GM21423 (cell line): ENCODE measurements around the gene SP1.
"Not testable (repeated sequence)": the region's sequence is repeated elsewhere in the genome, so short reads cannot be mapped to it uniquely, and the experiment has no call there.

Source experiments
- ATAC-seq: cut with Tn5 transposase; IDR thresholded peaks from one replicate; pipeline ENCODE4 v1.9.1; 2021; ENCODE audit warnings: mild to moderate bottlenecking, moderate library complexity; ENCODE audit not compliant: unreplicated experiment

Gene SP1

DNA sequence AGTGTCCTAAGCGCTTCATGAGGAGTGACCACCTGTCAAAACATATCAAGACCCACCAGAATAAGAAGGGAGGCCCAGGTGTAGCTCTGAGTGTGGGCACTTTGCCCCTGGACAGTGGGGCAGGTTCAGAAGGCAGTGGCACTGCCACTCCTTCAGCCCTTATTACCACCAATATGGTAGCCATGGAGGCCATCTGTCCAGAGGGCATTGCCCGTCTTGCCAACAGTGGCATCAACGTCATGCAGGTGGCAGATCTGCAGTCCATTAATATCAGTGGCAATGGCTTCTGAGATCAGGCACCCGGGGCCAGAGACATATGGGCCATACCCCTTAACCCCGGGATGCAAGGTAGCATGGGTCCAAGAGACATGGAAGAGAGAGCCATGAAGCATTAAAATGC lies 31.0 kb downstream of the SP1 start:
- ATAC-seq = no peak

DNA sequence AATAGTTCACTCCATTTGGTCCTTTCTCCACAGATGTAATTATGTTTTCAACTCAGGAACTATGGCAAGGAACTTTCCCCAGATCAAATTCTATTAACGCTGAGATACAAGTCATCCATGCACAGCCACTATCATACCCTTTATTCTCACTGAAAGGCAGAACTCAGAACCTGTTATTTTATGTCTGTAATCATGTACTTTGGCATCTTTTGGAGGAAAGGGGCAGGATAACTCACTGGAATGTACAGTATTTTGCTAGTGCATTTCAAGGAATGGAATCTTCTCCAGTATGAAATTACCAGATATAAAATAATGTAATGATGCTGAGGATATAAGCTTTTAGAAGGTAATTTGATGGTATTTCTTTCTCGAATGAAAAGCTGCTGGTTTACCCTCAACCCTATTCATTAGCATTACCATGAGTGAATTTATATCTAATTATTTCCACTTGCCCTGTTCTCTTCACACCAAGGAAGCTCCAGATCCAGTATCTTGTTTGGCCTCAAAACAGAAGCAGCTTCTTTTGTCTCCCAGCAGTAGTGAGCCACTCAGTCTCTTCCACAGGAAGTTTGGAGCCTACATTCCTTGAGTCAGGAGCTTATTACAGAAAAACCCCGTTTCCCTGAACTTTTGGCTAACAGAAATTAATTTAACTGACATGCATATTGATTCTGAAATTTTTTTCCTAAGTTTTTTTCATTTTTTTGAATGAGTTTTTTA lies 33.7 kb downstream of the SP1 start:
- no peak for ATAC-seq

DNA sequence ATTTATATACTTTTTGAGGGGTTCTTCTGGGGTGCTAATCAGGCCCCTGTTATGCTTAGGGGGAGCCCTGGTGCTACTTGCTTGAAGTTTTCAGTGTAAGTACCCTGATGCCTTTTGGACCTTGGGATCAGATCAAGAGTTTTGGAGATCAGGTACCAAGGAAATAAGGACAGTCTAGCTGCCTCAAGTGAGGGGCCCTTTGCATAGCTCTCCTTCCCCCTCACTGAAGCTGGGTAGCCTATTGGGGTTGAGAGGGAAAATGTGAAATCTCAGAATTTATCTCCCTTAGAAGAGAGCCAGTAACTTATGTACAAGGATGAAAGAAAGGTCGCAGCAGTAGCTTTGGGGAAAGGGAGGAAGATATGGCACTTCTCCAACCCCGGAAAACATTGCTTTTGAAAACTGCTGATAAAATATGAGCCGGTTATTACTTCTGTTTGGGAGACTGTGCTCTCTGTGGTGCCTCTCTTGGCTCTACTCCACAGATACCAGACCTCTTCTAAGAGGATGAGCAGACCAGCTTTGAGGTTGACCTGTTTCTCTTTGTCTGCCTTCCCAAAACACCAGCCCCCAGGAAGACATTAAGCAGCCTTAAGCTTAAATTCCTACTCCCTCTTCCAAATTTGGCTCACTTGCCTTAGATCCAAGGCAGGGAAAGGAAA lies 34.9 kb downstream of the SP1 start:
- ATAC-seq = no peak

- not testable (repeated sequence) for ATAC-seq
These were observed 35.9 kb downstream of the SP1 start for GRCh38 chr12:53415752-53416389.

DNA sequence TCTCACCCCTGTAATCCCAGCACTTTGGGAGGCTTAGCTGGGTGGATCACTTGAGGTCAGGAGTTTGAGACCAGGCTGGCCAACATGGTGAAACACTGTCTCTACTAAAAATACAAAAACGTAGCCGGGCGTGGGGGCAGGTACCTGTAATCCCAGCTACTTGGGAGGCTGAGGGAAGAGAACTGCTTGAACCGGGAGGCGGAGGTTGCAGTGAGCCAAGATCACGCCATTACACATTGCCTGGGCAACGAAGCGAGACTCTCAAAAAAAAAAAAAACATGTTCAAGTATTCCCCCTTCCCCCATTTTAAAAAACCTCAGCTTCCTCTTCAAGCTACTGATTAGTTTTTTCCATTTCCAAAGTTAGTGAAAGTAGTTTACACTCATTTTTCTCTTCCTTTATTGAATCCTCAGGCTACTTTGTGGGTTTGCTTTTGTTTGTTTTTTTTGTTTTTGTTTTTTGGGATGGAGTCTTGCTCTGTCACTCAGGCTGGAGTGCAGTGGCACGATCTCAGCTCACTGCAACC lies 37.4 kb downstream of the SP1 start:
- ATAC-seq = not testable (repeated sequence)

DNA sequence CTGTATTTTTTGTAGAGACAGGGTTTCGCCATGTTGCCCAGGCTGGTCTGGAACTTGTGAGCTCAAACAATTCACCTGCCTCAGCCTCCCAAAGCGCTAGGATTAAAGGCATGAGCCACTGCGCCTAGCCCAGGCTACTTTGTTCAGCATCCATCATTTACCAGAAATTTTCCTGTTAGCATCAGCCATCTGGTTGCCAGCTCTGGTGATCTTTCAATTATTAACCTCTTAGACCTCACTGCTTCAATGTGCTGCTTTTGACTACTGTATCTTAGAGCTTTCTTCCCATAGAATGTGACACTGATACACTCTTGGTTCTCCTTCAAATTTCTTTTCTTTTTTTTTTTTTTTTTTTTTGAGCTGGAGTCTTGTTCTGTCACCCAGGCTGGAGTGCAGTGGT lies 38.2 kb downstream of the SP1 start:
- no peak for ATAC-seq

GRCh38 chr12:53419756-53420155 lies 39.8 kb downstream of the SP1 start:
- ATAC-seq = no peak

DNA sequence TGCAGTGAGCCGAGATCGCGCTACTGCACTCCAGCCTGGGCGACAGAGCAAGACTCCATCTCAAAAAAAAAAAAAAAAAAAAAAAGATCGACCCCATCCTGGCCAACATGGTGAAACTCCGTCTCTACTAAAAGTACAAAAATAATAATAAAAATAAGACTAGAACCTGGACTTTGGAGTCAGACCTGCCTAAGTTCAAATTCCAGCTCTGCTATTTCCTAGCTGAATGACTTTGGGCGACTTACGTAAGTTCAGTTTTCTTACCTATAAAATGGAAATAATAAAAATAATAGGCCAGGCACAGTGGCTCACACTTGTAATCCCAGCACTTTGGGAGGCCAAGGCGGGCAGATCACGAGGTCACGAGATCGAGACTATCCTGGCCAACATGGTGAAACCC lies 42.3 kb downstream of the SP1 start:
- not testable (repeated sequence) for ATAC-seq

GRCh38 chr12:53423597-53423996 lies 43.6 kb downstream of the SP1 start, which contains the start of gene AMHR2:
AMHR2 (plus strand) TSS chr12:53423855; CDS start chr12:53423935, 80 bp downstream.
- no peak for ATAC-seq

DNA sequence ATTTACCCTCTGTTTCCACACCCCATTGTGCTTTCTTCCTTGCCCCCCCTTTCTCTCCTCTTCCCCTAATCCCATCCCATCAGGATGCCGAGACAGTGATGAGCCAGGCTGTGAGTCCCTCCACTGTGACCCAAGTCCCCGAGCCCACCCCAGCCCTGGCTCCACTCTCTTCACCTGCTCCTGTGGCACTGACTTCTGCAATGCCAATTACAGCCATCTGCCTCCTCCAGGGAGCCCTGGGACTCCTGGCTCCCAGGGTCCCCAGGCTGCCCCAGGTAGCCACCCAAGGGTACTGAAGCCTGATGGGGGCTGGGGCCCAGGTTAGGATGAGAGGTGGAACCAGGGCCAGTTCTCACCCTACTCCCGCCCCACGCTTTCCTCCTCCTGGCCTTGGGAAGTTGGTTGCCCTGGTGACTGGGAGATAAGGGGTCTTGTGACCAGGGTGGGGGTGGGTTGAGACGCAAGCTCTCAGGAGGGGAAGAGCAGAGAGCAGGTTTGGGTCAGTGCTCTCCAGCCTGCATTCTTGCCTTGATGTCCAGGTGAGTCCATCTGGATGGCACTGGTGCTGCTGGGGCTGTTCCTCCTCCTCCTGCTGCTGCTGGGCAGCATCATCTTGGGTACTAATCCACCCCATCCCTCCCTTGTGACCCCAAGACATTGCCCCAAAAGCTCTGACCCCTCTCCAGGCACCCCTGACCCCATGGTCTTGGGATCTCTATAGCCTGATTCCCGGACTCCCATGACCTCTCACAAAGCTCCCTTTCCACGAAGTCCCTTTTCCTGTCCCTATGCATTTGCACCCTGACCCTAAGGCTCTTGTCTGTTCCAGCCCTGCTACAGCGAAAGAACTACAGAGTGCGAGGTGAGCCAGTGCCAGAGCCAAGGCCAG lies 44.9 kb downstream of the SP1 start:
- no peak for ATAC-seq

GRCh38 chr12:53425515-53426150 lies 45.7 kb downstream of the SP1 start:
- no peak for ATAC-seq

DNA sequence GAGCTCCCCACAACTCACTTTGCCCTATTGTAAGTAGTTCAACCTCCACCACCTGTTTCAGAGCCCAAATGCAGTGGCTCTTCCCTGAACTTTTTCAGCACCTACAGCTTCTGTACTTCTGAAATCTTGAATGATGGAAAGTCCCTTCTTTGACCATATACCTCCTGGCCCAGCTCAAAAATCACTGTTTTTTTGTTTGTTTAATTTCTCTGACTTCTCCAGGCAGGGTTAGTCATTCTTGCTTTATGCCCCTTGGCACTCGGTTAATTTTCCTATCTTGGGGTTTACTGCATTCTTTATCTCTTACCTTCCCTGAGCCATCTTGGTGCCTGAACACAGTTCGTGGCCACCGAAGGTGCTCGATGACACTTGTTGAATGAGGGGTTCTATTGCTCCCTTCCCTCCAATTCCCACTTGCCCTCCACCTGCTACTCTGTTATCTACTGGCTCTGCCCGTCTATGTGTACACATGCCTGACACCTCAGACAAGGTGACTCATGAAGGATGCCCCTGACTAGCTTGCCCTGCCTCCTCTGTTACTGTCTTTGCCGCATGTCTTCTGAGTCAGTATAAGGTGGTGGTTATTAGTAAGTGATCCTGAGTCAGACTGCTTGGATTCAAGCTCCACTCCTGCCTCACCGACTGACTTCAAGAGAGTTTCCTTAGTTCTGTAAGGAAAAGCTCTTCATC lies 48.1 kb downstream of the SP1 start:
- no peak for ATAC-seq

GRCh38 chr12:53428741-53429140 lies 48.8 kb downstream of the SP1 start:
- no peak for ATAC-seq

DNA sequence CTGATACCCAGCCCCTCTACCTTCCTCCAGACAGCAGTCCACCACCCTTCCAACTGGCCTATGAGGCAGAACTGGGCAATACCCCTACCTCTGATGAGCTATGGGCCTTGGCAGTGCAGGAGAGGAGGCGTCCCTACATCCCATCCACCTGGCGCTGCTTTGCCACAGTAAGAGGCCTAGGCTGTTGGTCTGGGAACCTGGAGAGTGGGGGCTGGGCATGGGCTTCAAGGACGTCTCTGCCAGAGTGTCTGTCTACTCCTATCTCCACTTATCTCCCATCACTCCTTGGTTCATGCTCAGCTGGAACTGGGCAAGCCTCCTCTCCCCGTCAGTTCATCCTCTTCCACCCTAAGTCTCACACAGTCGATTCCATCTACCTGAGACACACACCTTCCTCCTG lies 50.1 kb downstream of the SP1 start:
- ATAC-seq = no peak

DNA sequence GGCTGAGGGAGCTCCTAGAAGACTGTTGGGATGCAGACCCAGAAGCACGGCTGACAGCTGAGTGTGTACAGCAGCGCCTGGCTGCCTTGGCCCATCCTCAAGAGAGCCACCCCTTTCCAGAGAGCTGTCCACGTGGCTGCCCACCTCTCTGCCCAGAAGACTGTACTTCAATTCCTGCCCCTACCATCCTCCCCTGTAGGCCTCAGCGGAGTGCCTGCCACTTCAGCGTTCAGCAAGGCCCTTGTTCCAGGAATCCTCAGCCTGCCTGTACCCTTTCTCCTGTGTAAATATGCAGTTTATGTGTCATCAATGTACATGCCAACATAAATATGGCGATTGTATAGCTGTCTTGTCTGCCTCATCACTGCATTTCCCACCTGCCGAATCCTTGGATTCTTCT lies 51.2 kb downstream of the SP1 start:
- no peak for ATAC-seq

- ATAC-seq = not testable (repeated sequence)
These were observed 55.4 kb downstream of the SP1 start for GRCh38 chr12:53435326-53435725.

- ATAC-seq = not testable (repeated sequence)
These were observed 59.6 kb downstream of the SP1 start for GRCh38 chr12:53439582-53439981.

DNA sequence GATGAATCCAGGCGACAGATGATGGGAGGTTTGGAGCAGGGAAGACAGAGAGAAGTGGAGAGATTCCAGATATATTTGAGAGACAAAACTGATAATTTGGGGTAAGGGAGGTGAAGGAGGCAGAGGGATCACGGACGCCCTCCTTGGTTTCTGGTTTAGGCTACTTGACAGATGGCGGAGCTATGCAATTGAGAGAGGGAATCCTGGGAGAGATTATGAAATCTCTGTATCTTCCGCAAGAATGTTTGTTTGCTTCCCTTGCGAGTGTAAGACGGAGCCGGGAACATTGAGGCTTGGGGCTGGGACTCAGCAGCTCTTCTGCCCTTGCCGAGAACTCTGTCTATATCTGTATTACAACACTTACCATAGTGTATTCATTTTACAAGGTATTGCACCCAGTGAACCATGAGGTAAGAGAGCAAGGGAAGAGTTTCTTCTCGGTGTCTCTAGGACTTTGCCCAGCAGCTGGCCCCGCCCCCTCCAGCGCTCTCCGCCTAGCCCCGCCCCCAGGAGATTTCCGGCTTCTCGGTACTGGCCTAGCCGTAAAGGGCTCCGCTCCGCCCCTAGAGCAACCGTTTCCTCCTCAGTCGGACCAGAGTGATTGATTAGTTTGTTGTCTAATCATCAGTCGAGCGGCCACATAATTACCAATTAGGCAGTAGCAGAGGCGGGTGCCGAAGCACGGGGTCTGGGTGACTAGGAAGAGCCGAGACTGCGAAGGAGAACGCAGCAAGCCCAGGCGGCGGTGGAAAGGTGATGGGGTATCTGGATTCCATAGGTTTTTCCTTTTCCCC lies 61.3 kb downstream of the SP1 start, which contains the start of gene PRR13:
PRR13 (plus strand) TSS at position 695 of the 794 bp plus-strand sequence. CDS start 981 bp downstream, outside the sequence.
- ATAC-seq = peak; percentile 97

DNA sequence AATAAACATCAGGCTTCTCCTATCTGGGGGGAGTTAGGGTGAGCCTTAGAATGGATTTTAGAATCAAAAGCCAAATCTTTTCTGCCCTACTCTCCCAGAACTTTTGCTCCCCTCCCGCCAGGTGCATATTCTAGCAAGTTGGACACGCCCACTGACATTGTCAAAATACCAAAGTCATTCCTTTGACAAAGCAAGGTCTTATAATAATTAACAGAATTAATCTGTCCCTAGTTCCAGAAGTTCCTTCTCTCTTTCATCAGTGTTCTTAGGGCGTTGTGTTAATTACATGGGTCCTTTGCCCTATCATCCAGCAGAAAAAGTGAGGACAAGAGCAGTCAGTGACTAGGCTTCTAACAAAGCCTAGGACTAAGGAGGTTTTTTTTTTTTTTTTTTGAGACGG lies 64.0 kb downstream of the SP1 start:
- no peak for ATAC-seq
